AG04450 (cell line): Measurements from ENCODE around the gene SMCO3. TPM values are rescaled to one million over a fixed set of nuclear protein-coding genes. Genes with fewer than 3 reads are reported as not detected.

Source experiments
- CTCF ChIA-PET: fragments of 300-600, 350-600 bp; formaldehyde crosslinking; extraction: SDS; loops from one replicate; lab custom pipeline; 2022; ENCODE audit warnings: antibody characterized with exemption, inconsistent platforms; lab: Charles Lee
- POLR2A ChIA-PET: fragments of 350-600 bp; formaldehyde crosslinking; extraction: SDS; loops from one replicate; lab custom pipeline; 2021; ENCODE audit warnings: antibody characterized with exemption, inconsistent platforms; lab: Yijun Ruan, JAX
- DNase-seq: peaks from one replicate; pipeline ENCODE4 v3.0.0-alpha.2; 2011; ENCODE audit warnings: low read depth, low spot score
- H3K27ac ChIP-seq: one replicate; pipeline ENCODE4 v1.5.1; 2012; ENCODE audit warnings: low read depth, low read length, control low read depth
- H3K27me3 ChIP-seq: one replicate; pipeline ENCODE4 v1.6.0; 2012; ENCODE audit warnings: low read length; ENCODE audit not compliant: control insufficient read depth, insufficient read depth
- H3K4me3 ChIP-seq: 2 replicates; pipeline ENCODE4 v1.5.1; 2011; ENCODE audit warnings: mild to moderate bottlenecking, low read depth, low read length, control low read depth
- H3K9me3 ChIP-seq: 2 replicates; pipeline ENCODE4 v1.5.1; 2012; ENCODE audit warnings: low read length; ENCODE audit not compliant: control insufficient read depth, insufficient read depth
- polyA plus RNA-seq: library from polyadenylated mRNA; depleted of rRNA; stranded (reverse); fragments of >200 nt; gene quantifications from 2 replicates; pipeline ENCODE4 v1.2.3, GENCODE V29; 2011
- TF ChIP-seq, protein P1 (sequence below): IDR thresholded peaks from 2 replicates; pipeline ENCODE4 v1.5.1; 2011; ENCODE audit warnings: low read depth, low read length, control low read depth, inconsistent platforms

Gene SMCO3
- polyA plus RNA-seq, 1 experiment: 0.05 TPM

DNA sequence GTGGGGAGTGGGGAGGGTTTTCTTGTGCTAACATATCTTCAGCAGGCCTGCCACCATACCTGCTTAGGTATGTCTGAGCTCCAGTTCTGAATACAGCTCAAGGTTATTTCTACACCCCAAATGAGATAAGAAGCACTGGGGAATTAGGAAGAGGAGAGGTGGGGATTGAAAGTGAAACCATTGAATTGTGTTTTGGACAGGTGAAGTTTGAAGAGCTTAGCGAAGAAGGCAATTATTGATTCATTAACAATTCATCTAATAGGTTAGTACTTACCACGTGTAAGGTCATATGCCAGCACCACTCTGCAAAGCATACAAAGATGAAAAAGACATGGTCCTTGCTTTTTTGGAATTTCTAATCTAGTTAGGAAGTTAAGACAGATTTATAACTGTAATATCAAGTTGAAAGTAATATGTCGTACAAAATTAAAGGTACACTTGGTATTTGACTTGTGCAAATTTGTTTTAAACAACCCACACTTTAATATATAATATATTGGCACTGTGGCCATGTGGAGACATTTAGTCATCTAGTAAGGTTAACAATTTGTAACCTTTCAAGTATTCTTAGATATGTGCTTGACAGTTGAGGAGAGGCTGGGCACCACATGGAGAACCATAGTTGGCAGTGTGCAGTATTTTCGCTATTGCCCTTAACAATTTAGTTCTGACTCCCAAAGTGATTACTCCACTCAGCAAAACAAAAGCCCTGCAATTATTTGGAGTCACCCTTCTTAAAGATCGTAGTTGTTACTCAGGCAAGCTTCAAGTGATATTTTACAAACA, 3.6 kb downstream of the SMCO3 start:
- no peaks in the 10 kb centered on the region for H3K27me3 ChIP-seq
- POLR2A ChIA-PET: no interaction called here
- TF ChIP-seq, protein P1, sequence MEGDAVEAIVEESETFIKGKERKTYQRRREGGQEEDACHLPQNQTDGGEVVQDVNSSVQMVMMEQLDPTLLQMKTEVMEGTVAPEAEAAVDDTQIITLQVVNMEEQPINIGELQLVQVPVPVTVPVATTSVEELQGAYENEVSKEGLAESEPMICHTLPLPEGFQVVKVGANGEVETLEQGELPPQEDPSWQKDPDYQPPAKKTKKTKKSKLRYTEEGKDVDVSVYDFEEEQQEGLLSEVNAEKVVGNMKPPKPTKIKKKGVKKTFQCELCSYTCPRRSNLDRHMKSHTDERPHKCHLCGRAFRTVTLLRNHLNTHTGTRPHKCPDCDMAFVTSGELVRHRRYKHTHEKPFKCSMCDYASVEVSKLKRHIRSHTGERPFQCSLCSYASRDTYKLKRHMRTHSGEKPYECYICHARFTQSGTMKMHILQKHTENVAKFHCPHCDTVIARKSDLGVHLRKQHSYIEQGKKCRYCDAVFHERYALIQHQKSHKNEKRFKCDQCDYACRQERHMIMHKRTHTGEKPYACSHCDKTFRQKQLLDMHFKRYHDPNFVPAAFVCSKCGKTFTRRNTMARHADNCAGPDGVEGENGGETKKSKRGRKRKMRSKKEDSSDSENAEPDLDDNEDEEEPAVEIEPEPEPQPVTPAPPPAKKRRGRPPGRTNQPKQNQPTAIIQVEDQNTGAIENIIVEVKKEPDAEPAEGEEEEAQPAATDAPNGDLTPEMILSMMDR: no peak
- H3K9me3 ChIP-seq: no peaks in the 10 kb centered on the region
- CTCF ChIA-PET: interaction anchor here (1.2 to 4.1 kb wide), 5 partner anchors 29 to 411 kb away, joined by 3 to 36 read pairs (median 3); partner anchors contain the start of gene RERG
- no peak for DNase-seq
- no peak overlapping the region for H3K27ac ChIP-seq
- no peak overlapping the region for H3K4me3 ChIP-seq

DNA sequence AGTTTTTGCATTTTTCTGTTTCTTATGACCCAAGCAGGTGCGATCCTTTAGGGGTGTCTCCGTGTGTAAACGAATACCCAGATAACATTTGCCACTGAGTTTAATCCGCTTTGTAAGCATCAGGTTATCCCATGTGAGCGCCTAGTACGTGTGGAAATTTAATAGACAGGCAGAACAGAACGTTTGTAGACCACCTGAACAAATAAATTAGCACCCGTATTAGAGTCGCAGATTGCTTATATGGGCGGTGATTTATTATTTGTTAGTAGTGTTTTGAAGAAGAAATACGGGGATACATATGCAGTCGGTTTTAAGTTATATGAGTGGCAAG, 10.2 kb downstream of the SMCO3 start:
- H3K27me3 ChIP-seq: no peaks in the 10 kb centered on the region
- POLR2A ChIA-PET: interaction anchor here (0.7 to 1.8 kb wide), 5 partner anchors 9 to 33 kb away, joined by 3 to 19 read pairs (median 4); a partner anchor contains a TSS
- peak overlapping the region; percentile 79 for H3K4me3 ChIP-seq
- TF ChIP-seq, protein P1: no peak
- DNase-seq: no peak
- H3K9me3 ChIP-seq: no peaks in the 10 kb centered on the region
- peak overlapping the region; percentile 72 for H3K27ac ChIP-seq
- CTCF ChIA-PET: interaction anchor here (1.4 to 2.9 kb wide), 2 partner anchors 34 to 41 kb away, joined by 3 to 8 read pairs; no protein-coding TSS in a partner anchor

DNA sequence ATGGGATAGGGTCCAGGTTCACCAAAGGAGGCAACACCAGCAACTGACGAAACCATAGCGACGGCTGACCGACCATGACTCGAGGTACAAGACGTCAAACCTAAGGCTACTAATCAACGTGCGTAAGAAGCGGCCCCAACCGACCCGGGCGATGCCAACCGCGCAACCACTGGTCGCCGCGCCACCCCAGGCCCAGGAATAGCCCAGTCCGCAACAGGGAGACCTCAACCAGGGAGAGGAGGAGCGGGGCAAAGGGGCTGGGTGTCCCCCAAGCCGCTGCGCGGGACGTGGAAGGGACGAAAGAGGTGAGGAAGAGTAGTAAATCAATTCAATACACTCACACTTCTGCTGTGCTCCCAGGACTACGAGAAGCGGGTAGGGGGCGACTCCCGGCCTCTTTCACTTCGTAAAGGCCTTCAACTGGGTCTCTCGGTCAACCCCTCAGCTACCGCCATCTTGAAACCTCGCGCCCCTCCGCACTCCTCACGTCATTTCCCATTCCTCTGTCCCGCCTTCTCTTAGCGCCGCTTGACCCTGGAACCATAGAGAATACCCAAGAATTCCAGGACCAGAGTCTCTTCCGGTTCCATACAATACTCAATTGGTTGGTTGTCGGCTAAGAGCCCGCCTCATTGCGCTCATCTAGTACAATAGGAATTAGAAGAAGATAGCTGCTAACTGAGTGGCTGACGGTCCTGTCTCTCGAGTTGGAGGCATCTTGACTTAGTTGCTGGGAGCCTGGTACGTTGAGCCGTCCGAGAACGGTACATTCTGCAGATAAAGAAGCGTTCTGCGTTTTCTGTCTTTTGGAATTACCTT, 10.8 kb downstream of the SMCO3 start, which contains the start of the genes C12orf60 and WBP11:
C12orf60 (plus strand) TSS at position 660 of the 819 bp plus-strand sequence. CDS start 19,266 bp downstream, outside the sequence.
WBP11 (minus strand) TSS at position 468 of the 819 bp plus-strand sequence. CDS start 2,095 bp downstream, outside the sequence.
- no peaks in the 10 kb centered on the region for H3K9me3 ChIP-seq
- DNase-seq: peak; percentile 97
- H3K27me3 ChIP-seq: no peaks in the 10 kb centered on the region
- CTCF ChIA-PET: interaction anchor here (1.2 to 2.9 kb wide), 6 partner anchors 33 to 418 kb away, joined by 3 to 14 read pairs (median 8); partner anchors contain the start of gene RERG
- POLR2A ChIA-PET: interaction anchor here (0.5 to 1.8 kb wide), 6 partner anchors 8 to 1551 kb away, joined by 3 to 19 read pairs (median 4); a partner anchor contains a TSS
- TF ChIP-seq, protein P1: no peak
- peak within 1 kb of the TSS; percentile 91 for H3K27ac ChIP-seq
- H3K4me3 ChIP-seq: peak within 1 kb of the TSS; percentile 96

DNA sequence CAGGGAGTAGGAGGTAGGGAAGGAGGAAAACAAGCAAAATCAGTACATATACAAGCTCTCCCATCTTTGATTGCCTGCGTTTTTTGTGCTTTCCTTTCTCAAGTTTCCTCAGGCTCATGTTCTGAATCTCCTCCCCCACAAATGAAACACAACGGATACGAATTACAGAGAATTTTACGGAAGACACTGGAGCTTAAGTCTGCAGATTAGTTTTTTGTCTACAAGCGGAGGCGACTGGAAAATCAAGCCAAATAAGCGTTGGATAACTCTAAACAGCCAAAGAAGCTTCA, 11.3 kb downstream of the SMCO3 start:
- peak overlapping the region; percentile 96 for H3K4me3 ChIP-seq
- DNase-seq: no peak
- POLR2A ChIA-PET: interaction anchor here (0.5 to 1.8 kb wide), 4 partner anchors 15 to 1551 kb away, joined by 3 to 19 read pairs (median 7); a partner anchor contains a TSS
- CTCF ChIA-PET: interaction anchor here (1.2 to 2.1 kb wide), 4 partner anchors 32 to 419 kb away, joined by 3 to 14 read pairs (median 8); partner anchors contain the start of gene RERG
- no peaks in the 10 kb centered on the region for H3K27me3 ChIP-seq
- TF ChIP-seq, protein P1: no peak
- no peaks in the 10 kb centered on the region for H3K9me3 ChIP-seq
- H3K27ac ChIP-seq: peak overlapping the region; percentile 91
